ENCODE data around the gene SCYL1. TPM values are rescaled to one million over a fixed set of nuclear protein-coding genes. Genes with fewer than 3 reads are reported as not detected.

SCYL1 gene
- polyA plus RNA-seq, 12 donors: 34.0 to 60.9 (median 40.9) TPM; not detected in 1

GRCh38 chr11:65549096-65549495, 24.2 kb downstream of the SCYL1 start:
- no peak for DNase-seq

- DNase-seq: no peak
These were observed 26.9 kb downstream of the SCYL1 start for GRCh38 chr11:65551572-65552387.

GRCh38 chr11:65552388-65552951, 27.6 kb downstream of the SCYL1 start:
- no peak for DNase-seq

GRCh38 chr11:65553301-65554001, 28.6 kb downstream of the SCYL1 start:
- no peak for DNase-seq

- no peak for DNase-seq
These were observed 29.4 kb downstream of the SCYL1 start for GRCh38 chr11:65554057-65554818.

- DNase-seq: no peak
These were observed 30.1 kb downstream of the SCYL1 start for GRCh38 chr11:65554842-65555430.

- DNase-seq: no peak
These were observed 30.9 kb downstream of the SCYL1 start for GRCh38 chr11:65555693-65556231.

- DNase-seq: no peak
These were observed 31.8 kb downstream of the SCYL1 start for GRCh38 chr11:65556470-65557279.

- no peak for DNase-seq
These were observed 32.6 kb downstream of the SCYL1 start for GRCh38 chr11:65557280-65558001.

- DNase-seq: peak; percentile 88
These were observed 33.4 kb downstream of the SCYL1 start, which contains the start of gene LTBP3 for GRCh38 chr11:65558002-65558929. LTBP3 (minus strand) TSS chr11:65558359; CDS start chr11:65557959, 400 bp downstream.

- no peak for DNase-seq
These were observed 34.1 kb downstream of the SCYL1 start for GRCh38 chr11:65558930-65559509.

- DNase-seq: no peak
These were observed 34.7 kb downstream of the SCYL1 start for GRCh38 chr11:65559535-65559934.

GRCh38 chr11:65559951-65560537, 35.2 kb downstream of the SCYL1 start:
- no peak for DNase-seq

GRCh38 chr11:65560555-65561418, 35.9 kb downstream of the SCYL1 start:
- DNase-seq: peak; percentile 70

GRCh38 chr11:65562020-65562419, 37.1 kb downstream of the SCYL1 start:
- no peak for DNase-seq

GRCh38 chr11:65562788-65563187, 37.9 kb downstream of the SCYL1 start:
- no peak for DNase-seq

GRCh38 chr11:65563601-65564000, 38.7 kb downstream of the SCYL1 start:
- DNase-seq: no peak
